GM19438 (cell line): ENCODE results near the gene TUBA3D.
"Not testable (repeated sequence)": the region's sequence is repeated elsewhere in the genome, so short reads cannot be mapped to it uniquely, and the experiment has no call there.

Experiments used
- ATAC-seq: cut with Tn5 transposase; IDR thresholded peaks from one replicate; pipeline ENCODE4 v1.9.1; 2021; ENCODE audit warnings: low read depth; ENCODE audit not compliant: unreplicated experiment

TUBA3D gene

GRCh38 chr2:131475831-131476230 is at the start of gene TUBA3D:
Gene TUBA3D (plus strand): TSS chr2:131476119. CDS start chr2:131476200, 81 bp downstream.
- no peak for ATAC-seq

GRCh38 chr2:131426727-131427126 is 49.2 kb upstream of the TUBA3D start:
- no peak for ATAC-seq

GRCh38 chr2:131431336-131431735 is 44.6 kb upstream of the TUBA3D start:
- ATAC-seq, result no peak

GRCh38 chr2:131440742-131441468 is 35.0 kb upstream of the TUBA3D start:
- not testable (repeated sequence) for ATAC-seq

GRCh38 chr2:131444736-131445514 is 31.0 kb upstream of the TUBA3D start:
- not testable (repeated sequence) for ATAC-seq

GRCh38 chr2:131445515-131445797 is 30.5 kb upstream of the TUBA3D start:
- ATAC-seq, result not testable (repeated sequence)

- no peak for ATAC-seq
These were observed 30.0 kb upstream of the TUBA3D start for GRCh38 chr2:131445896-131446295.

GRCh38 chr2:131447981-131448380 is 27.9 kb upstream of the TUBA3D start:
- ATAC-seq, result not testable (repeated sequence)

- peak; percentile 72 for ATAC-seq
These were observed 24.5 kb upstream of the TUBA3D start for GRCh38 chr2:131451265-131451949.

- not testable (repeated sequence) for ATAC-seq
These were observed 21.0 kb upstream of the TUBA3D start for GRCh38 chr2:131454914-131455313.

GRCh38 chr2:131467722-131468121 is 8.2 kb upstream of the TUBA3D start:
- ATAC-seq, result not testable (repeated sequence)

- not testable (repeated sequence) for ATAC-seq
These were observed 5.0 kb upstream of the TUBA3D start for GRCh38 chr2:131470944-131471343.

- ATAC-seq, result not testable (repeated sequence)
These were observed 4.3 kb upstream of the TUBA3D start for GRCh38 chr2:131471624-131472023.

GRCh38 chr2:131473266-131473665 is 2.7 kb upstream of the TUBA3D start:
- ATAC-seq, result not testable (repeated sequence)

GRCh38 chr2:131476363-131476762 is 444 bp downstream of the TUBA3D start:
- not testable (repeated sequence) for ATAC-seq

- not testable (repeated sequence) for ATAC-seq
These were observed 1.3 kb downstream of the TUBA3D start for GRCh38 chr2:131477227-131477626.

- ATAC-seq, result not testable (repeated sequence)
These were observed 2.3 kb downstream of the TUBA3D start for GRCh38 chr2:131478074-131478849.

- ATAC-seq, result not testable (repeated sequence)
These were observed 3.0 kb downstream of the TUBA3D start for GRCh38 chr2:131478850-131479461.

- not testable (repeated sequence) for ATAC-seq
These were observed 4.4 kb downstream of the TUBA3D start for GRCh38 chr2:131480351-131480750.
